Fibroblast of gingiva (primary cell): ENCODE results near the gene RASGRP2.

ENCODE experiments used
- DNase-seq: peaks from one replicate; pipeline ENCODE4 v3.0.0-alpha.2; 2011; ENCODE audit warnings: low read depth

RASGRP2 gene

DNA sequence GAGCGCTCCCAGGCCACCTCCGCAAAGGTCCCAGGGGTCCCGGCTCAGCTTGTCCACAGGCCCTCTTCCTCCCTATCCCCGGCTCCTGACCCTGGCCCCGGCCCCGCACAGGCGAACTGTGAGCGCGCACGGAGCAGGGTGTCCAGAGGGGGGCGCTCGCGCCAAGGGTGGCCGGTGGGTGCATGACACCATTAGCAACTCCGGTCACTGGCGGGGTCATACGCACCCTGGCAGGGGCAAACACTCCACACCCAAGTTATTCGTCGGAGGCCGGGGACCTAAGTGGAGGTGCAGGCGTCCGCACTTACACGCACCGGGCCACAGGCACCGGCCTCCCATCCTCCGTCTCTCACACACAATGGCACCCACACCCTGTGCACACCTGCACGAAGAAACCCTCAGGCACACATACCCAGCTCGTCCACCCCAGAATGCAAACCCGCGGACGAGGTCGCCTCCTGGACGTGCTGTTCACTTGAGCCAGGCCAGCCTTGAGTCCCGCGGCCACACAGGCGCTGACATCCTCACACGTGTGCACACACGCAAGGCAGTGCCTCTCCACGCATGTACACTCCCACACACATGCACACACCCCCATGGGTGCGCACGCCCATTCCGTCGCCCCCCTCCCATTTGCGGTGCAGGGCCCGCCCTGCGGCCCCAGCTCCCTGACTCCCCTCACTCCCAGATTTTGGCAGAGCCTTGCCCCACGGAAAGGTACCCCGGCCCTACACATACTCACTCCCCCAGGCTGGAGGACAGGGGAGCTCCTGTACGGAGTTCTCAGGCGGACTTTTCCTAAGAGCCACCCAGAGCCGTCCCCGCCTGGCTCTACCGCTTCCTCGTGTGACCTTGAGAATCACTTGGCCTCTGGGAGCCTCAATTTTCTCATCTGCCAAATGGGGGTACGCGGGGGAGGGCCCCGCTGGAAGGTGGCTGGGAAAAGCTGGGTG lies at the start of gene RASGRP2:
TSS of gene RASGRP2 (minus strand) at position 552 of the 953 bp plus-strand sequence. CDS start 1,276 bp downstream, outside the sequence.
- peak; percentile 42 for DNase-seq

- DNase-seq = no peak
Measured at GRCh38 chr11:64792482-64792881, 48.5 kb upstream of the RASGRP2 start.

- DNase-seq = no peak
Measured at GRCh38 chr11:64791781-64792291, 47.9 kb upstream of the RASGRP2 start.

DNA sequence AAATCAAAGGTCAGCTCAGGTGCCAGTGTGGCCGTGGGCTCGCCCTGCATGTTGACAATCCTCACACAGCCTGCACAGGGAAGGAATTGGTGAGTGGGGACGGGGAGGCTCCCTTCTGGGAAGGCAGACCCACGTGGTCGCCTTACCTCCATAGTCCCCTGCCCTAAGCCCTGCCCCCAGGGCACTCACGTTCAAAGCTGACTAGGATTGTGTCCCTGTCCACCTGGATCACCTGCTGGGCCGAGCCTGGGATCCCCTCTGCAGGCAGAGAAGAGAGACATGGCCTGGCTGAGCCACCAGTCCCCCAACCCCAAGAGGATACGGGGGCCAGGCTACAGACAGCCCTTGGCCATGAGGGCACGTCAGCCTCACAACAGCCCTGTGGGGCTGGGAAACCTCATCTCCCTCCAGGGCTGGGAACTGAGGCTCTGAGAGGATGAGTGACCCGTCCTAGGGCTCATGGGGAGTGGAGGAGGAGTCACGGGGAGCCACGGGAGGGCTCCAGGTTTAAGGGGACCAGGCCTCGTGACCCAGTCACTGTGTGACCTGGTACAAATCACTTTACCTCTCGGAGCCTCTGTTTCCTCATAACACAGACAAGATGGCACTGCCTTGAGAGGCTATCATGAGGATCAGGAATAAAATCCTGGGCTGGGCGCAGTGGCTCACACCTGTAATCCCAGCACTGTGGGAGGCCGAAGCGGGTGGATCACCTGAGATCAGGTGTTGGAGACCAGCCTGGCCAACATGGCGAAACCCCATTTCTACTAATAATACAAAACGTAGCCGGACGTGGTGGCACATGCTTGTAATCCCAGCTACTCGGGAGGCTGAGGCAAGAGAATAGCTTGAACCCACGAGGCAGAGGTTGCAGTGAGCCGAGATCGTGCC lies 46.5 kb upstream of the RASGRP2 start:
- no peak for DNase-seq

GRCh38 chr11:64789331-64790204 lies 45.6 kb upstream of the RASGRP2 start:
- DNase-seq = no peak

- no peak for DNase-seq
Measured at GRCh38 chr11:64788321-64789215, 44.6 kb upstream of the RASGRP2 start.

GRCh38 chr11:64787526-64788320 lies 43.8 kb upstream of the RASGRP2 start:
- DNase-seq = peak; percentile 25

GRCh38 chr11:64786308-64786707 lies 42.4 kb upstream of the RASGRP2 start:
- no peak for DNase-seq

GRCh38 chr11:64784813-64785581 lies 41.1 kb upstream of the RASGRP2 start:
- no peak for DNase-seq

GRCh38 chr11:64778473-64779298 lies 34.7 kb upstream of the RASGRP2 start, which contains the start of gene SF1:
SF1 (minus strand) TSS chr11:64778542; CDS start chr11:64778392, 150 bp downstream.
- DNase-seq = peak; percentile 100

- no peak for DNase-seq
Measured at GRCh38 chr11:64778223-64778472, 34.2 kb upstream of the RASGRP2 start.

- peak; percentile 74 for DNase-seq
Measured at GRCh38 chr11:64777449-64778222, 33.7 kb upstream of the RASGRP2 start.

DNA sequence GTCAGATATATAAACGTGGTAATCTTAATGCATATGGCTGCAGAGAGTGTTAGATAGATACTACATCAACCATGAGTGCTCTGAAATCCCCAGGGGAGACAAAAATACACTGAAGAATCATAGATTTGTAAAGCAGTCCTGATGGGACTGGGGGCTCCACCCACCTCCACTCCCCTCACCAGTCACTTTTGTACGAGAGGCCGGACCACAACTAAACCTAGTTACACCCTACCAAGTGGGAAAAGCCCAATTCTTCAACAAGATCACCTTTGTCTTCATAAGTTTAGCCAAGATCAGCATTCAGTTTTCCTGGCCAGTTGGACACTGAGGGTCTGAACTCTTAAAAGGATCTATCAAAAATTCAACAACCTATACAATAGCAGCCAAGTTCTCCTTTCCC lies 32.9 kb upstream of the RASGRP2 start:
- DNase-seq = no peak

- DNase-seq = no peak
Measured at GRCh38 chr11:64776425-64776824, 32.5 kb upstream of the RASGRP2 start.

DNA sequence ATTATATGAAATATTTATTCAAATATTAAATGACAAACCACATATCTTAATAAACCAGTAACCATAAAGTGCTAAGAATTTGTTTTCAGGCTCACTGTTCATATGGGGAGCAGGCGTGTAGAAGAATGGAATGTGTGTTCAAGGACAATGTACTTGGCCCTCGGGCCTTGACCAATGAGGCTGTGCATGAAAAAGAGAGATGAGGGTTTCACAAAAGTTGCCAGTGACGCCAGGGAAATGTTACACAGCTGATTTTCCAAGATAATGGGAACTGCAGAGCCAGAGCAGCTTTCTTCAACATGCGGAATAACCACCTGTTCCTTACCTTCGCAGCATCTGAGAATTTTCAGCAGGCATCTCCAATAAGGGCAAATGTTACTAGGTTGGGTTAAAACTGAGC lies 30.2 kb upstream of the RASGRP2 start:
- DNase-seq = no peak

GRCh38 chr11:64772303-64773018 lies 28.5 kb upstream of the RASGRP2 start:
- DNase-seq = no peak

DNA sequence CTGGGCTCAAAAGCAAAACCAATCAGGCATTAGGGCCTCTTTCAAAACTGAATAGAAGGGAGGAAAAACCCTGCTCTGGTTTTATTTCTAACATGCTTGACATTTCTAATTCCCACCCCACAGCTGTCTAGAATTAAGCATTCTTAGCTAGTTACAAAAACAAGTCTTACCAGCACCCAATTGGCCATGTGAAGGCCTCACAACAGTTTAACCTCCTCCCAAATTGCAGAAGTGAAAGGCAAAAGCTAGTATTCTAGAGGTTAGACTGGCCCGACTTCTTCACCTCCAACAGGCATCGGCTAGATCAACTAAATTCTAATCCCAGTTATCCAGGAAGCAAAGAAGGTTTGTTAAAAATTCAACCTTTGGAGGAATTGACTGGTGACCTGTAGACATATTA lies 27.9 kb upstream of the RASGRP2 start:
- DNase-seq = no peak
